Femur (tissue), 1 donor: ENCODE results near the gene VPS13C.
"Not testable (repeated sequence)": the region's sequence is repeated elsewhere in the genome, so short reads cannot be mapped to it uniquely, and the experiment has no call there.

ENCODE experiments used
- DNase-seq: peaks from one replicate; pipeline ENCODE4 v3.0.0-alpha.2; 2017

The VPS13C gene

DNA sequence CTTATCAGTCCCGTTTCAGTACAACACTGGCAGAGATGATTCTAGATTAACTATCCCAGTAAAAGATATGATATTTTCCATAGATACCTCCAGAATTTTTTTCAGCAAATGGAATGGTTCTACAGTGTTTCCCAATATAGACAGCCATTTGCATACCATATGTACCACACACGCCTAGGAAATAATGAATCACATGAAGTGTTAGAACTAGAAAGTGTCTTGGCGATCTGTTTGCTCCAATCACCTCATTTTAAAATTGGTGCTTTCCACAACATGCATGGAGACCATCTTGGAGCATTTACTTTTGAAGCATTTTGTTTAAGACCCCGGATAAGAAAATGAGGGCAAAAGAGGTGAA lies 8.5 kb upstream of the VPS13C start:
- DNase-seq, result no peak

DNA sequence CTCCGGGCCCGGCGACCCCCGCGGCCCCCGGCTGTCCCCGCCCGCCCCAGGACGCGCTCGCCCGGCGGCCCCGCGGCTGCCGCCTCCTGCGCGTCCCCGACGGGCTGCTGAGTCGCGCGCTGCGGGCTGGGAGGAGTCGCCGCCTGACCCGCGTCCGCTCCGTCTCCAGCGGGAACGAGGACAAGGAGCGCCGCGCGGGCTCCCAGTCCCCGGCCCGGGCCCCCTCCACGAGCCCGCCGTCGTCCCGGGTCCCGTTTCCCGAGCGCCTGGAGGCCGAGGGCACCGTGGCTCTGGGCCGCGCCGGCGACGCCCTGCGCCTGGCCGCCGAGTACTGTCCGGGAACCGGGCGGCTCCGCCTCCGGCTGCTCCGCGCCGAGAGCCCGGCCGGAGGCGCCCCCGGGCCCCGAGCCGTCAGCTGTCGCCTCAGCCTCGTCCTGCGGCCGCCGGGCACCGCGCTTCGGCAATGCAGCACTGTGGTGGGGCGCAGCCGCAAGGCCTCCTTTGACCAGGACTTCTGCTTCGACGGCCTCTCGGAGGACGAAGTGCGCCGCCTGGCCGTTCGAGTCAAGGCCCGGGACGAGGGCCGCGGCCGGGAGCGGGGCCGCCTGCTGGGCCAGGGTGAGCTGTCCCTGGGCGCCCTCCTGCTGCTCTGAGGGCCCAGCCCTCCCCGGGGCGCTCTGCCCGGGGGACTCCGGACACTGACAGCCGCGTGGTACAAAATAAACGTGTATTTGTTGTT lies 8.0 kb upstream of the VPS13C start:
- DNase-seq, result peak; percentile 50

DNA sequence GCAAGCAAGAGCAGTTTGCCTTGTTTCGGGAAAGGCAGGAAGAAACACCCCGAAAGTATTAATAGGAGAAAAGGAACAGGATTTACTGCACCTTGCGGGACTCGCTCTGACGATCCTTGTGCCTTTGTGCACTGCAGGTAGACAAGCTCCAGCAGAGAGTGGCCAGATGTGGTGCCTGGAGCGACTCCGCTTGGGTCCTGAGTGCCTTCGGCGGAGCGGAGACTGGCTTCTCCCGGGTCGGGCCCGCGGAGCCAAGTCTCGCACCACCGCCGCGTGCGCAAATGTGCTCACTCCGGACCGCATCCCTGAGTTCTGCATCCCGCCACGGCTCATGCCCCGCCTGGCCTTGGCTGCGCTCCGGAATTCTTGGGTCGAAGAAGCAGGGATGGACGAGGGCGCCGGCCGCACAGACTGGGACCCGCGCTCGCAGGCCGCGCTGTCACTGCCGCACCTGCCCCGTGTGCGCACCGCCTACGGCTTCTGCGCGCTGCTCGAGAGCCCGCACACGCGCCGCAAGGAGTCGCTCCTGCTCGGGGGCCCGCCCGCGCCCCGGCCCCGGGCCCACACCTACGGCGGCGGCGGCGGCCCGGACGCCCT lies 7.3 kb upstream of the VPS13C start:
- DNase-seq, result peak; percentile 20

DNA sequence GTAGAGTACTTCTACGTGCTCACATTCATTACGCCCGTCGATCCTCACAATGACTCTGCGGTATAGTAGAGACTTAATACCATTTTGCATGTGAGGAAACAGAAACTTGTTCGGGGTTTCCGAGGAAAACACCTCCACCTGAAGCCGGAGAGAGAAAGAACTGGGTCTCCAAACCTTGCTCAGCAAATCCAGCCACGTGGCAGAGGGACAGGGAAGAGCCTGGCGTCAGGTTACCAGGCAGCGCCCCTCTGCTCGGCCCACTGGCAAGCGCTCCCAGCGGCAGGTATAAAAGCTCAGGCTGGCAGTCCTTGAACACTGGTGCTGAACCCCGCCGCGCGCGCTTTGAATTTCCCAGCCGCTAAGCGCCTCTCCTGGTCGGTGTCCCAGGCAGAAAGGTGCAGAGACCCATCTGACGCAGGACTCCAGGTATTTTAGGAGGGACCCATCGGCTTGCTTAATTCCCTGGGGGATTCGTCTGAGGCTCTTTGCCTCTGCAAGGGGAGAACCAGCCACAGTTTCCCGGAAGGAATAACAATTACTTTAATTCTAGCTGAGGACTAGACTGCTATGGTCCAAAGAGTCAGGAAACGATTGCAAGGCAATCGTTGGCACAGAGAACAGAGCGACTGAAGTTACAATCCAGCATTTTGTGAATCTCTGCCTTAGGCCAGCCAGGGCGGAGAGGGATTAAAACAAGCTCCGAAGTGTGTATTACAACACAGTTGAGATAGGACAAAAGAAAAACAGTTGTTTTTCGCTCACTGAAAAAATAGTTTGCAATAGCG lies 6.6 kb upstream of the VPS13C start, which contains the start of gene C2CD4A:
C2CD4A (plus strand) TSS at position 315 of the 785 bp plus-strand sequence. CDS start 637 bp downstream, outside the sequence.
- peak; percentile 75 for DNase-seq

DNA sequence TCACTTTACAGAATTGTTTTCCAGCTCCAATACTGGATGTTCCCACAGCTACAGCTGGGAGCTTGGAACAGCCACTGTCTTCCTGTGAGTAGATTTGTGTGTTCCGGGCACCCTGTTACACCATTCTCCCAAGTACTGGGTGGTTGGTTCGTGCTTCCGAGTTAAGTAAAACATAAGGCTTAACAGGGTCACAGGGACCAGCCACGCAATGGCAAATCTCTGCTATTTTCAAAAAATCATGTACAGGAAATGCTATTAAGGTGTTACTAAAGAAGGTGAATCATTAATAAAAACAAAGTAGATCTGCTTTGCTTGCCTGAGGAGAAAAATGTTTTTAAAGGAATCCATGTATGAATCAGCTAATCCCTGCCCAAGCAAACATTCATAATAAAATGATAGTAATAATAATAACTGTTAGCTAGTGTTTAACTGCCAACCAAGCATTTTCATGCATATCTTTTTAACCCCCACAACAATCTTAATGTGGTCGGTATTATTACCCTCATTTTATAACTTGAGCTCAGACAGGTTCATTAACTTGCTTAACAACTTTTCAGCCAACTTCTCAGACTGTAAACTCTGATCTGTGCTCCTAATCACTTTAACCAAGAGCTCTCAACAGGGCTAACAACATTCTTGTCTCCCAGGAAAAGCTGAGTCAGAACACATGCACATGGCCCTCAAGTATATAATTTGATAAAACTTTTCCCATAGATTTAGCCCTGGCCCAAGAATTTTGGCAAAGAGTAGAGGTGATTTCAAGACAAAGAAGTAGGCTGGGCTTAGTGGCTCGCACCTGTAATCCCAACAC lies 3.8 kb upstream of the VPS13C start:
- DNase-seq, result no peak

DNA sequence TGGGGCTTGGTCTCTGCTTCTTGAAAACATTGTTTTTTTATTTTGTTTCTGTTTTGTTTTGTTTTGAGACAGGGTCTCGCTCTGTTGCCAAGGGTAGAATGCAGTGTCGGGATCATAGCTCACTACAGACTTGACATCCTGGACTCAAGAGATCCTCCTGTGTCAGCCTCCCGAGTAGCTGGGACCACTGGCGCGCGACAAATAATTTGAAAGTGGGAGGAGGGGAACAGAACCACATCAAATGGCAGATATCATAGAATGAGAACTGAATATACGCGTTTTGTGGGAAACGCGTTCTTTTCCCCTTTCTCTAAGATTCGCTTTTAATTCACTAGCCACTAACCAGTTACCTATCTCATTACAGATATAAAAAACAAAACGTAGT lies 641 bp upstream of the VPS13C start:
- no peak for DNase-seq

DNA sequence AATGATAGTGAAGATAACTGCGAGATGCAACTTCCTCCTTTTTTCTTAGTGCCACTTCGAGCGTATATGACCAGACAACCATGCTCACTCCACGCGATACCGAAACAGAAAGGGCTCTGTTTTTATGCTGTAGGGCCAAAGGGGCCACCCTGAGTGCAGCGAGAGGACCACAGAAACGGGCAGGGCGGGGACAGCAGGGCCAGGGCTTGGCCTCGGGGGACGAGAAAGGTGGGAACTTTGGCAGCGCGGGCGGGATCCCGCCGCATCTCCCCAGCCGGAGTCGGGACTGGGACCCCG lies 483 bp downstream of the VPS13C start:
- DNase-seq, result peak; percentile 64

DNA sequence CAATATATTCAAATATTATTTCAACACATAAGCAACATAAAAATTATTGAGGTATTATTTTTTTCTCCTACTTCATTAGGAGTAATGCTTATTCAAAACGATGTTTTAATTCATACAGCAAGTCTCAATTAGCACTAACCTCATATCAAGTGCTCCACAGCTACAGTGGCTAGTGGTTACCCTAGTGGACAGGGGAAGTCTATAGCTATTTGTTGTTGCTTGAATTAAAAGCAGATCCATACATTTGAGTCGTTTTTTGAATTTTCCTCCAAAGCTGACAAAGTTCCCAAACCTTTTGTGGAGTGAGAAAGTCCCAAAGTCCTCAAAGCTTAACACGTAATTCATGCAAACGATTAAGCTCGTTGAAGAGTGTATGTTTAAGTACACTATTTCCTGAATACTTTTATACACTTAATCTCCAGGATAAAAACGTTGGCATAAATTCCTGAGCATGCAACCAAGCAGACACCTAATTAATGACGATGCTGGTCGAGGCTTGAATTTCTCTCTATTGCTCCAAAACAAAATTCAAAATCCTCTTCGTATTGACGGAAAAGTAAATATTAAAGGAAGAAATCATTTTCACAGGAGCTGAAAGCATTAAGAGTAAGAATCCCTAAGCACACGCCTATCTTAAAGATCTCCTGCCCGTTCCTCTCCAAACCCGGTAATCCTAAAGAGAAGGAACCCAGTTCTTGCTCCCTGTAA lies 985 bp downstream of the VPS13C start:
- DNase-seq, result no peak

DNA sequence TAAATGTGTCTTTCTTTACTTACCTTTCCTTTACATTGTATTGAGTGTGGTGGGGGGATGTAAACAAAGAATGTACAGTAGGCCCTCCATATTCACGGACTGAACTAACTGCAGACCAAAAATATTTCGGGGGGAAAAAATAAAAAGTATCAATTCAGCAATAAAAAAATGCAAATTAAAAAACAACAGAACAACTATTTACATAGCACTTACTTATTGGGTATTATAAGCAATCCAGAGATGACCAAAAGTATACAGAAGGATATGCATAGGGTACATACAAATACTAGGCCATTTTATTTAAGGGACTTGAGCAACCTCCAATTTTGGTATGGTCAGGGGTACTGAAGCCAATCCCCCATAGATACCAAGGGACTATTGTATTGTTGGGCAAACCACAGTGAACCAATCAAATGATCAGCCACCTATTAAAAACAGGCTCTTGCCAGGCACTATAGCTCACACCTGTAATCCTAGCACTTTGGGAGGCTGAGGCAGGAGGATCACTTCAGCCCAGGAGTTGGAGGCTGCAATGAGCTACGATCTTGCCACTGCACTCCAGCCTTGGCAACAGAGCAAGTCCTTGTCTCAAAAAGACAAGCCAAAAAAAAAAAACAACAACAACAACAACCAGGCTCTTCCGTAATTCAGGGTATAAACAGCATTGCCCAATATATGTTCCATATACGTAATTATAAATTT lies 1.8 kb downstream of the VPS13C start:
- no peak for DNase-seq

DNA sequence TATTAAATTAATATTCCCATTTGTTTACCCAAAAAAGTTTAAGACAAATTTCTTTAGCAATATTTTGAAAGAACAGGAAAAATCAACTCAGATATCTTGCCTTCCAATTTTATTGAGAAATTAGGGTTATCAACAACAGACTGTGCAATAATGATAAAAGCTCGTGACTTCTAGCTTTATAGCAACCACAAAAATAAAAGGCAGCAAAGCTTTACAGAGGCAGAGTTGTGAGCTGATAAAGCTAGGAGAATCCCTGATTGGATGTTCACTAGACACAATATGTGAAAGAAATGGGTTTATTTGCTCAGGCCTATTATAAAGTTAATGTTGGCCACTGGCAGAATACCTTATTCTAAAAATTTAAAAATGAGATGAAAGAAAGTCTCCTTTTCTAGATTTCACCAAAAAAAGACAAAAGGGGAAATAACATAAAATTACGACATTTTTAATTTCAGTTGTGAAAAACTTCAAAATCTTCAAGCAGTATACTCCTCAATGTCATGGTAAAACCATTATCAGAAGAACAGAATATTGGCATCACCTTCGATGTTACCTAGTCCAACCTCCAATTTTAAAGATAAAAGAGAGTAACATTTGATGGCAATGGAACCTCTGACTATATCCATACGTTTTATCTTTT lies 2.8 kb downstream of the VPS13C start:
- no peak for DNase-seq

DNA sequence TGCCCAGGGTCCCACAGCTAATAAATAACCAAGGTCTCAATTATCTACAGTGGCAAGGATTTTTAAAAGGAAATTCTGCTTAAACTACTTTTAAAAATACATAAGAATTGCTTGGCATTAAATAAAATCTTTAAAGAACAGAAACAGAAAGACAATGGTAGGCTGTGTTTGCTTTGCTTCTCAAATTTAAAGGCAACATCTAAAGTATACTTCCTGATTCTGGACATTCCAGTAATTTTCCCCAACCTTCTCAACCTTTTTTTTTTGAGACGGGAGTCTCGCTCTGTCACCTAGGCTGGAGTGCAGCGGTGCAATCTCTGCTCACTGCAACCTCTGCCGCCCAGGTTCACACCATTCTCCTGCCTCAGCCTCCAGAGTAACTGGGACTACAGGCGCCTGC lies 5.3 kb downstream of the VPS13C start:
- no peak for DNase-seq

DNA sequence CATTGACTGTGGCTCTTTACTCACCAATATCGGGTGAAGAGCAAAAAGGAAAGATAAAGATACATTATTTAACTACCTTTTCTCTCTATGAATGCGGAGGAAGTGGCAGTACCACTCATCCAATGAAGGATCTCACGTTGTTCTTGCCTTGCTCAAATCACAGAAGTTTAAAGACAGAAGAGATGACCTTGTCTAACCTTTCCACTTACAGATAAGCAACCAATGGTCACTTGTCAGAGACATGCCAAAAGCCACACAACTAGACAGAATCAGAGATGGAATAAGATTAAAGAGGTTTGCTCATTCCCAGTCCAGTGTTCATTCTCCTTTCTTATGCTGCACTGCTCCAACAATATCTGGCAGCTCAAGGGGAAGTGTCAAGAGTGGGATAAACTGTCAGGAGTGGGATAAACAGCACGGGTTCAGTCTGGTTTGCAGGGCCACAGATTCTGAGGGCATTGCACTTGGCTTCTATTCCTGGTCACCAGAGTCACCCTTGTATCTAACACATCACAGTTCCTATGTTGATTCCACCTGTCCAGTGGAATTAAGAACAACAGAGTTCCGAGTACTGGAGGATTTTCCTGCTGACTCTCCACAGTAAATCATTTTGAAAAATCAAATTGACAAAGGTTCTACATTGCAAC lies 6.7 kb downstream of the VPS13C start:
- no peak for DNase-seq

DNA sequence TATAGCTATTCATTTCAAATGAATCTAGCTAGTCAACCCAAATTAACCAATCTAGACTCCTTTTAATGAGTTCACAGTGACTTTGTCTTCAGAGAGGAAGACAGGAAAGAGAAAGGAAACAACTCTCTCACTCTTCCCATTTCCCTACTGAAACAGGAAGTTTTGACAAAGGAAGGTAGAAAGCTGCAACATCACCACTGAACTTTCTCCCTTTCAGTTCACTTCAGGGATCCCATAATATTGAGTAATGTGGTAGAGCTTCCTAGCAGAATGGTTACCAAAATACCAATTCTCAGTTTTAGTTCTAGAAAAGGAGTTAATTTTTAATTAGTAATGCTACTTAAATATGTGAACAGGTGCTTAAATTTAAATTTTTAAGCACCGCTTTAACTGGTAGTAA lies 7.5 kb downstream of the VPS13C start:
- no peak for DNase-seq

DNA sequence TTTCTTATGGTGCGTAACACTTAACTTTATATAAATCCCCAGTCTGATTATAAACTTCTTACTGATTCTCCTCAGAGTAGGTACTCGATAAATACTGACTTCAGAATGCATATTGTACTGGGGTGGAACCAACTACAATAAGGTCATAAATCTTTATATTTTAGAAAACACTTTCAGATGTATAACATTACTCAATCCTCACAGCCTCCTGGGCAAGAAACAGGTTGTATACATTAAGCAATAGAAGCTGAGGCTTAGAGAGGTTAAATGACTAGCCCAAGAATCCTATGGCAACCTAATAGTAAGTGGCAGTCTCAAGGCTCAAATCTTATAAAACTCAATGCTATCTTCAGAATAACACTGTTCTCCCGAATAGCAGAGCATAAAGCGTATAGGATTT lies 9.1 kb downstream of the VPS13C start:
- DNase-seq, result no peak

DNA sequence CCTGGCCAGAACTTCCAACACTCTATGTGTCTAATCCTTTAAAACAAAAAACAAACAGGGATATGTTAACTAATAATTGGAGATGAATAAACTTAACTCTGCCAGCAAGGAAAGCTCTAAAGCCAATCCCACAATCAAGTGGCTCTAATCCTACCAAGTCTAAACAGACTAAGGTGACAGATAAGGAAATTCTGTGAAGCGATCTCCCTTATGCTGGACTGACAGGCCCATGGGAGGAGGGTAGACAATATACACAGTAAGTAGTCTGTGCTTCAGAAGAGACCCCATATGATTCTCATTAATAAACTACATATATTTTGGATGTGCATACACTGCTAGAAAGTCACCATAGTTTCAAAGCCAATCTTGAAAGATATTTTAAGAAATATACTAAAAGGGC lies 10.1 kb downstream of the VPS13C start:
- no peak for DNase-seq

DNA sequence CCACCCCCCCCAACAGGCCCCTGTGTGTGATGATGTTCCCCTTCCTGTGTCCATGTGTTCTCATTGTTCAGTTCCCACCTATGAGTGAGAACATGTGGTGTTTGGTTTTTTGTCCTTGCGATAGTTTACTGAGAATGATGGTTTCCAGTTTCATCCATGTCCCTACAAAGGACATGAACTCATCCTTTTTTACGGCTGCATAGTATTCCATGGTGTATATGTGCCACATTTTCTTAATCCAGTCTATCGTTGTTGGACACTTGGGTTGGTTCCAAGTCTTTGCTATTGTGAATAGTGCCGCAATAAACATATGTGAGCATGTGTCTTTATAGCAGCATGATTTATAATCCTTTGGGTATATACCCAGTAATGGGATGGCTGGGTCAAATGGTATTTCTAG lies 12.0 kb downstream of the VPS13C start:
- not testable (repeated sequence) for DNase-seq

DNA sequence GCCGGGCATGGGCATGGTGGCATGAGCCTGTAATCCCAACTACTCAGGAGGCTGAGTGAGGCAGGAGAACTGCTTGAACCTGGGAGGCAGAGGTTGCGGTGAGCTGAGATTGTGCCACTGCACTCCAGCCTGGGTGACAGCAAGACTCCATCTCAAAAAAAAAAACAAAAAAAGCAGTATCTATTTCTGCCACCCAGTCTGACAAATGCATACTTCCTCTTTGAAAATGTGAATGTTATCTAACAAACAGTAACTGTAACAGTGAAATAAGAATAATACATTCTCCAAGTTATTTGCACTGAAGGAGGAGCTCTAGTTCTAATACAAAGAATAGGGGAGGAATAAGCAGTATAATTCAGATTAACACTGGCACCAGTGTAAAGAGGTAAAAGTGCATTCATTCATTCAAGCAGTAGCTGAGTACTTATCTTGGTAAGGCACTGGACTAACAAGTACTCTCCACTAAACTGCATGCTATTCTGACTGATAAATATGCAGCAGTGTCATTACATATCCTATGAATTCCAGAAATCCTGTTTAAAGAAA lies 12.9 kb downstream of the VPS13C start:
- no peak for DNase-seq

DNA sequence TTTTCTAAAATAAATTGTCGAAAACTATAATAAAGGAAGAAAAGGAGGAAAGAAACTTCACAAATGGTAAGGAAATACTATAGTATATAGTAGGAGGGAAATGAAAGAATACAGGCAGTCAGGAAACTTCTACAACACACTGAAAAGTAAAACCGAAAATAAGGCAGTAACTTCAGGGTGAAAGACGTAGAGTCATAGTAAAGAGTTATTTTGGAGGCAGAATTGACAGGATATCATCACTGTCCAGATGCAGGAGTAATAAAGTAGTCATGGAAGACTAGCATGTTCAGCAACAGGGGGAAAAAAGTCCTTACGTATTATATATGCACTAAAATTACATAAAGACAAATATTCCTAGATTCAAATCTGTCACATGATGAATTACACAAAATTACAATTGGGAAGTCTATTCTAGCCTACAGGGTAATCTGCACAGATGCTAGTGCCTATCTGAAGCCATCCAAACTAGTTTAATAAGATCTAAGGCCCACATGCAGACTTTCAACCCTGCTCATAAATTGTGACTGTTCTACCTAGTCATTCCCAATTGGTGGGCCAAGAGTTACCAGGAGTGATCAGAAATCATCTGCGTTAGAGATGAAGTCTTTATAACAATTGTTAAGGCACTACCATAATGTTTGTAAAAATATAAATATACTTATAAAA lies 14.0 kb downstream of the VPS13C start:
- DNase-seq, result no peak

DNA sequence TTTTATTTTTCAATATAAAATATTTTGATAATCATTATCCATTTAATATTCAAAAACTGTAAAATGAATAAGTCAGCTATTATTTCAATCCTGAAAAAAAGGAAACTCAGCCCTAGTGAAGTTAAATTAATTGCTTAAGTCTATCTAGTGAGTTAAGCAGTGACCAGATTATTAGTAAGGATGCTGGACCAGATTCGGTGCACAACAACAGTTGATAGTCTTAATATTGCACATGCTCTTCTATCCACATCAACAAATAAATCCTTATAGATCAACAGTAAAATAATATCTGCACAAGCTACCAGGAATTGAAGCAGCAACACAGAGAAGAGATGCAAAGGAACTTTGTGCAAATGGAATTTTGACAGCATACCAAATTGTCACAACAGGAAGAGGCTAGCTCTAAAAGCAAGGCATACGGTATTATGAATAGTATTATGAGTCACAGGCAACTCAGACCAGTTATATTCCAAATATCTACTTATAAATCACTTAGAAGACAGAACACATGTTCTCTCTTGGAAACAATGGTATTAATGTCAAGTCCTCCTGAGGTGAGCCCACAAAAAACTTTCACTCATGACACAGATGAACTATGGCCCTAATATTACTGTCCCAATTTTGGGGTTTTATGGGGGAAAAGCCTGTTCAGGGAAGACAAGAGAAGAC lies 24.9 kb downstream of the VPS13C start:
- no peak for DNase-seq

DNA sequence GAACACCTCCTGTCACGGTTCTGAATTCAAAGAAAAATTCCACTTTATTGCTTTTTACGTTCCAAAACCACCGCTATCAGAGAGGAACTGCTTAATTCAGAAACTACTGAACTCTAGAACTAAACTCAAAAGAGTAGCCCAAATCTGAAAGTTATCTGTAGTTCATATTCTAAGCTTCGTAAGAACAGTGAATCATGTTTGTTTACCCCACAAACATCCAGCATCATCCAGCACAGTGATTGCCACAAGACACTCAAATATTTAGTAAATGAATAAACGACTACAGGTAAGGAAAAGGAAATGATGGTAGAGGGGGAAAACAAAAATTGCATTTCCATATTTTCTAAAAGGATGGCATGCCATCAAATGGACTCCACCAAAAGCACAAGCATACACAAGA lies 32.3 kb downstream of the VPS13C start:
- no peak for DNase-seq
